GM11168 (cell line): ENCODE measurements around the gene HHATL.

ENCODE experiments used
- in situ Hi-C: fragments of 300-500 bp; cut with MboI; formaldehyde crosslinking; loops from one replicate; pipeline ENCODE4 v1.12.0; 2022; ENCODE audit warnings: low sequenced_read_pairs; ENCODE audit not compliant: unreplicated experiment

HHATL gene

GRCh38 chr3:42667523-42668412, 34.8 kb downstream of the HHATL start:
- in situ Hi-C loops: no loop called here

- in situ Hi-C loops: no loop called here
Observed at GRCh38 chr3:42667096-42667522, 35.5 kb downstream of the HHATL start.

GRCh38 chr3:42666577-42666998, 36.0 kb downstream of the HHATL start:
- in situ Hi-C loops: no loop called here

GRCh38 chr3:42666022-42666421, 36.6 kb downstream of the HHATL start:
- in situ Hi-C loops: no loop called here

- in situ Hi-C loops: no loop called here
Observed at GRCh38 chr3:42665050-42665878, 37.3 kb downstream of the HHATL start.

- in situ Hi-C loops: no loop called here
Observed at GRCh38 chr3:42664438-42664803, 38.2 kb downstream of the HHATL start.

- in situ Hi-C loops: no loop called here
Observed at GRCh38 chr3:42663581-42664437, 38.8 kb downstream of the HHATL start.

- in situ Hi-C loops: no loop called here
Observed at GRCh38 chr3:42662813-42663535, 39.6 kb downstream of the HHATL start.

- in situ Hi-C loops: no loop called here
Observed at GRCh38 chr3:42662037-42662812, 40.4 kb downstream of the HHATL start.

- in situ Hi-C loops: no loop called here
Observed at GRCh38 chr3:42661593-42662022, 41.0 kb downstream of the HHATL start.

- in situ Hi-C loops: no loop called here
Observed at GRCh38 chr3:42660898-42661297, 41.7 kb downstream of the HHATL start.

- in situ Hi-C loops: no loop called here
Observed at GRCh38 chr3:42660131-42660715, 42.4 kb downstream of the HHATL start.

GRCh38 chr3:42659451-42660130, 43.0 kb downstream of the HHATL start:
- in situ Hi-C loops: no loop called here

- in situ Hi-C loops: no loop called here
Observed at GRCh38 chr3:42658771-42659390, 43.7 kb downstream of the HHATL start.

GRCh38 chr3:42658091-42658770, 44.4 kb downstream of the HHATL start:
- in situ Hi-C loops: no loop called here

- in situ Hi-C loops: no loop called here
Observed at GRCh38 chr3:42657675-42658074, 44.9 kb downstream of the HHATL start.
